ENCODE results near the gene PTPRG.

Gene PTPRG

DNA sequence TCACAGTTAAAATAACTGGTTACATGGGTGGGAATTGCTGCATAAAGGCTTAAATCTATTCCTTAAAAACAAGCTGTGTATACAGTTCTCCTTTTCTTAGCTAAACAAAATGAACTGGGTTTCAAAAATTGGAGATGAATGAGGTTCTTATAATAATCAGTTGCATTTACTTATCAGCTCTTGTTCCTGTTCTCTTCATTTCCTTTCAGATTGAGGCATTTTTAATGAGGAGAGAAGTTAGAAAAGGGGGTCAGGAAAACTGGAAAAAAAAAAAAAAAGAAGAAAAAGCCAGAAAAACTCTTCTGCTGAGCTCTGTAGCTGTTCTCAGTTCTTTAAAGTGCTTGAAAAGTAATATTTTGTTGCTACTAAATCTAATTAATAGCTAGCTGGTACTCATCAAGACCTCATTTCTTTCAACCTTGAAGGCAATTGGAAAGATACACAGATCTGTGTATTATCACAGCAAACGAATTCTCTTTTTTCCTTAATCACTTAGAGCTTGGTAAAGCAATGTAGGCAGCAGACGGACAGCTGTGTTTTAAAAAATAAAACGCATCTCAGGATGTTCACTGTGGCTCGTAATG, 32.2 kb downstream of the PTPRG start:
- no peak for DNase-seq

DNA sequence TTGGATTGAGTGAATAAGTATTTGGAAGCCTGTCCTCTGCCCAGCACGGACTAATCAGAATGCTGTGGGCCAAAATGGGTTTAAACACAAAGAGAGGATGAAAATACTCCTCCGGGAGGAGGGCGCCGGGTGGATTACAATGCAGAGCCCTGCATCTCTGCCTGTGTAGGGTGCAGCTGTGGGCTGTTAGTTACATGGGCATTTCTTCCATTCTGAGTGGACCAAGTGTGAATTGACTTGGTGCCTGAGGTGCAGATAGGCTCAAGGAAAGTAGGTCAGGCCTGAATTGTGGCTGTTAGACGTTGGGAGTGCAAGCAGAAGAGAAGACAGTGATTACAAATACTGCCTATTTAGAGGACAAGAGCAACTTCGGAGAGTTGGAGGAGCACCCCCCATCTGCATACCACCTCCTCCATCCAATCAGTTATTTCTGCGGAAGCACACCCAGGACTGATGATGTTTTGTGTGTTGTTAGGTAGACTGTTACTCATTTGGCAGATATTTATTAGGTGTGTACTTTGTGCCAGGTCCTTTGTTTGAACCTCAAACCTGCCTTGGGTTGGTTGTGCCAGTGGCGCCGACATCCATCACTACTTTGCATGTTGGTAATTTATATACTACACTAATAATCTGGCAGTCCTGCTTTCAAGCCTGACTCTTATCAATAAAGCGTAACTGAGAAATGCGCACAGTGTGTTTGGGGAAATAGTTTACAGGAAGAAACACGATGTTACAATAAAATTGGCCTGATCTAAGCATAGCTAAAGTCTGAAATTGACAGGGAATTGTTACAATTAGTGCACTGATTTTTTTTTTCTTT, 33.0 kb downstream of the PTPRG start:
- no peak for DNase-seq

DNA sequence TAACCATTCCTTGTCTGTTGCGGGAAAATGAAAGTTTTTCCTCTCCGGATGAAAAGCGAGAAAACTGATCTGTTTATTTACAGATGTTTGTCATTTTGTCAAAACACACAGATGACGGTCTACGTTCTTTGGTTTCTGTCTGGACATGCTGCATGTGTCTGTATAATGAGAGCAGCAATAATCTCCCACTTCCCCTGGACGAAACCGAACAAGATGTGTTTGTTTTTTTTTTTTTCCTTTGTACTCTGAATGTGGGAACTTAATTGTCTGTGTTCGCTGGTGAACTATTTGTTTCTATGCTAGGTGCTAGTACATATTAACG, 33.6 kb downstream of the PTPRG start:
- DNase-seq: no peak

- no peak for DNase-seq
Observed at GRCh38 chr3:61595288-61595687, 33.9 kb downstream of the PTPRG start.

- DNase-seq: no peak
Observed at GRCh38 chr3:61595826-61596225, 34.5 kb downstream of the PTPRG start.

DNA sequence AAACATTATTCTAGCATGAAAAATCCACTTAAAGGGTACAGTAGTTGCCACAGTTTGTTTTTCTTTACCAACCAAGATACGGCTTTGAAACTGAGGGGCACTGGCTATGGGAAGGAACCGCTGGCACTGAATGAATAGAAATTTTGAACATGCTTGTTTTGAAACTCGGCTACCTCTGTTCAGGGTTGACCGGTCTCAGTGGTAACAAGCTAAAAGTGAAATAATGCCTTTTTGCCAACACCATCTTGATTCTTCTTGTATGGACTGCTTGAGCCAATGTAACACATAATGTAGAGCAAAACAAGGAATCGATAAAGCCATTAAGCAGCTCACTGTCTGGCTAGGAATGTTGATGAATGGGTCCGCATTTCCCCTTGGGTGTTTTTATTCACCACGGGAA, 36.5 kb downstream of the PTPRG start:
- DNase-seq: no peak

DNA sequence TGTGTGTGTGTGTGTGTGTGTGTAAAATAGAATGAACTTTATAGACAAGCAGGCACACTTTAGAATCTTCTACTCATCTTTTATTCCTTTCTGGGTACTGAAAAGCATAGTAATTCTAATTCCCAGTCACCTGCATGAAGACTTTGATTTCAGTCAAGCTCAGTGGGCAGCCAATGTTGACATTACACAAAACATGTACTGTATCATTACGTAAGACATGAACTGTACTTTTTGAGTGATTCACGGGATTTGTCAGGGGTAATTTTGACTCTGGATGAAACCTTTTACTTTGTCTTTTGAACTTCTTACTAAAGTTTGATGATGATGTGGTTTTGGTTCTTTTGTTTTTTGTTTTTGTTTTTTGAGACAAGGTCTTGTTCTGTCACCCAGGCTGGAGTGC, 38.8 kb downstream of the PTPRG start:
- DNase-seq: no peak

DNA sequence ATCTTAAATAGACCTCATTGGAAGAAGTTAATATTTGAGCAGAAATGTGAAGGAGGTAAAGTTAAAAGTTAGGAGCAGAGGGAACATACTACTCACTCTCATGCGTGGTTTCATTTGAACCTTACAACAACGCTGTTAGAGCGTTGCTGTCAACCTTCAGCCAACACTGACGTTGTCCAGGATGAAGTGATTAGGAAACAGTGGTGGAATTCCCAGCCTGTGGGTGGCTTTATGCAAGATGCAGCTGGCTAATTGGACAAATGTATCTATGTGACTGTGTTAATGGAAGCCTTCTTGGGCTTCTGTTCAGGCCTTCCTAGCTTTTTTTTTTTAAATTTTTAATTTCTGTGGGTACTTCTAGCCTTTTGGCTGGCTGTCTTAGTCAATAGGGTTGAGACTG, 40.5 kb downstream of the PTPRG start:
- DNase-seq: no peak

- no peak for DNase-seq
Observed at GRCh38 chr3:61602466-61602865, 41.1 kb downstream of the PTPRG start.

DNA sequence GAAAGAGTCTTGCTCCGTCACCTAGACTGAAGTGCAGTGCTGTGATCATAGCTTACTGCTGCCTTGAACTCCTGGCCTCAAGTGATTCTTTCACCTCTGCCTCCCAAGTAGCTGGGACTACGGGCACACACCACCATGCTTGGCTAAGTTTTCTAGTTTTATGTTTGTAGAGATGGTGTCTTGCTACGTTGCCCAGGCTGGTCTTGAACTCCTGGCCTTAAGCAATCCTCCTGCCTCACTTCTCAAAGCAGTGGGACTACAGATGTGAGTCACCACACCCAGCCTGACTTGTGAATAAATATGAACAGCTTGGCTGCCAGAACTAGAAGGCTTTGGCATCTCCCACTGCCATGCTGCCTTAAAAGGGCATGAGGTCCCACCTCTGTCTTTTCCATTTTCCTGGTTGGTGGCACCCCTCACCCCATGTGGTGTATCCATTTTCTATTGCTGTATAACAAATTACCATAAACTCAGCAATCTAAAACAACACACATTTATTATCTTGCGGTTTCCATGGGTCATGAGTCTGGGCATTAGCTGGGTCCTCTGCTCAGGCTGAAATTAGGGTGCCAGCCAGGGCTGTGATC, 44.3 kb downstream of the PTPRG start:
- no peak for DNase-seq

- DNase-seq: peak in 1 of 6 experiments; percentile 2
Observed at GRCh38 chr3:61606196-61606595, 44.8 kb downstream of the PTPRG start.

DNA sequence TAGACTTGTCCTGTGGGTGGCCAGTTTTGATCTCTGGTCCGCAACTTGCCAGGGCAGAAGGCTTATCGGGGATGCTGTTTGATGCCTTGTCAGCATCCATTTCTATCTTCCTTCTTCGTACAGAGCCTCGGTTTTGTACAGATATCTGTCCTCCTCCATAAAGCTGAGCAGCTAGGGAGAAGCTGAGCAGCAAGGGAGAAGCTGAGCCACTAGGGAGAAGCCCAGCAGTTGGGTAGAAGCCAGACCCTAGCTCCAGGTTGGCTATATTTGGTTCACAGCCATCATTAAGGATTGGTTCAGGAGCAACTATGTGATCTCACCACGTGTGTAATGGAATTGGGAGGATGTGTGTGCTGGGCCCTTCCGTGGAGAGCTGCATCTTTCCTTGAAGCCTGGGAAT, 46.7 kb downstream of the PTPRG start:
- DNase-seq: no peak

GRCh38 chr3:61608711-61609110, 47.3 kb downstream of the PTPRG start:
- no peak for DNase-seq

- DNase-seq: no peak
Observed at GRCh38 chr3:61610316-61610715, 48.9 kb downstream of the PTPRG start.

DNA sequence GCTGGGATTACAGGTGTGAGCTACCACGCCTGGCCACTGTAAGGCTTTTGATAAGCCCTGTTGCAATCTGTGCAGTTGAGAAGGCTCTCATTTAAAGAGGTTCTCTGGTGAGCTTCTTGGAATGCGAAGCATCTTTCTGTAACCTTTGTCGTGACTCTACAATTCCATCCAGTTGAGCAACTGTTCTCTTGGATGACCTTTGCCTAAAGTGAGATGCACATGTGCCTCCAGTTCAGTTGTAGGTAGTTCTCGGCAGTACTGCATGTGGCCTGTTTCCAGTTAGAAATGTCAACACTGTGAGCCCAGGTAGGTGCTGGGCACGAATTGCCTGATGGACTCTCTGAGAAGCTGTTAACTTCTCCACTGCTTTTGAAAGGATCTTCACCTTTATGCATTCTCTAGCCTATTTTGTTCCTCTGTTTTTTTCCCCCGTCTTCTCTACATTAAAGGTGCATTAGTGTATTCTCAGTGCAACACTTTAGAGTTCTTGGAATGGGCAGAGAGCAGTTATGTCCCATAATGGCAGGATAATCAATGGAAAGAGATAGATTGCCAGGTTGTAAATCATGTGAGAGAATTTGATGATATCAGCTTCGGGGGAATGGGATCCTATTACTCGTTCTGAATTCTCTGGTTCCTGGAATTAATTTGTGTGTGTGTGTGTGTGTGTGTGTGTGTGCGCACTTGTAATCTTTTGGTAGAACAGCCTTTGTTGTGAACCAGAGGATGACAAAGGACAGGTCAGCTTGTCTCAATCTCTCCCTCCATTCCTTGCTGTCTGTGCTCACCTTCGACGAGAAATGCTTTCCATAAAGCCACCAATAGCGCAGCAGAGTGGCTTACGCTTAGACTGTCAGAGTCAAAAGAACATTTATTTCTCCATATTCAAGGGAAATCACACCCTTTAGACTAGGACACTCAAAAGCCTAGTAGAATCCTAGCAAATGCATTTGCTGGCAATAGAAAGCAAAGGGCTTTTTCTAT, 51.1 kb downstream of the PTPRG start:
- DNase-seq: no peak

- no peak for DNase-seq
Observed at GRCh38 chr3:61613666-61614065, 52.3 kb downstream of the PTPRG start.

GRCh38 chr3:61615643-61616042, 54.3 kb downstream of the PTPRG start:
- no peak for DNase-seq

GRCh38 chr3:61616586-61616985, 55.2 kb downstream of the PTPRG start:
- no peak for DNase-seq

GRCh38 chr3:61617041-61617440, 55.7 kb downstream of the PTPRG start:
- no peak for DNase-seq

DNA sequence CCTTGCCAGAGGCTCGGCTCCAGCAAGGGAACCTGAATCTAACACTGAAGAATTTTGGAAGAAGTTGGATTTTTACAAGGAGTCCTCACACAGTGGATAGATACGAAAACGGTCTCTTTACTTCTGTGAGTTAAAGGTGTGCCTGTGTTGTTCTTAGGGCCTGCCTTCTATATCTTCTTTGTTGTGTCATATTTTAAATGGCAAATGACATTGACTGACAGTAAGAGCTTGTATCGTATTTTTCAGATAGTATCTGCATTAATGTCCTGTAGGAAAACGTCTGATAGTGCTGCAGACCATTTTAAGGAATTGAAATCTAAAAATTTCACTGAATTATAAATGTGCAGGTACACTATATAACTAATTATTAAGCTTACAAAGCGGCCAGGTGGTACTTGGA, 56.3 kb downstream of the PTPRG start:
- DNase-seq: no peak

DNA sequence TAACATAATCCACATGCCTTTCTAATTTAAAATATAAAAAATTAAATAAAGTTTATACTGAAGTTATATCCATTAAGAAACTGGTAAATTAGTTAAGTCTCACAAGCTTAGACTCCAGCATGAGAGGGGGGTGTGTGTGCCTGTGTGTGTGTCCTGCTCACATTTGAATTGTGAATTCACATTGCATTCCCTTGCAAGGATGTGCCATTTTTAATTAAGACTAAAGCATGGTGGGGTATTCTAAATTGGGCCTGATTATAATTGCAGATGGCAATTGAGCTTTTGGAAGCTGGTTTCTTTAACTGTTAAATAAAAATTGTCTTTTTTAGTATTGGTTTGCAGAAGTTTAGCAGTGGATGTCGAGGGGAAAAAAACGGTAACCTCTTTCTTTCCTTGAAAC, 56.9 kb downstream of the PTPRG start:
- DNase-seq: no peak

- no peak for DNase-seq
Observed at GRCh38 chr3:61618871-61619270, 57.5 kb downstream of the PTPRG start.

- no peak for DNase-seq
Observed at GRCh38 chr3:61620073-61620472, 58.7 kb downstream of the PTPRG start.
